H1 (cell line): ENCODE data around the gene RHEB. TPM values are rescaled to one million over a fixed set of nuclear protein-coding genes. Genes with fewer than 3 reads are reported as not detected.

ENCODE experiments used
- CTCF ChIA-PET: fragments of 300-600 bp; sonication (Branson Sonifier 250); formaldehyde crosslinking; loops from one replicate; lab custom pipeline; 2021; ENCODE audit not compliant: partially characterized antibody; lab: Charles Lee
- POLR2A ChIA-PET: fragments of 300-600 bp; sonication (Branson Sonifier 250); formaldehyde crosslinking; loops from one replicate; lab custom pipeline; 2021; ENCODE audit warnings: inconsistent platforms; ENCODE audit not compliant: partially characterized antibody; lab: Charles Lee
- DNase-seq, 2 experiments: peaks; one replicate each; pipeline versions ENCODE4 v3.0.0 to v3.0.0-alpha.2; 2010 to 2022; ENCODE audit warnings: low spot score in 2 of 2, low read depth in 1 of 2, mixed read lengths in 1 of 2
- FAIRE-seq: peaks from 2 replicates; lab custom pipeline; 2011; peaks lifted over from hg19 to GRCh38; lab: Jason Lieb, UNC
- H2AFZ ChIP-seq: 2 replicates; pipeline ENCODE4 v1.8.1; 2012; ENCODE audit warnings: low read length, inconsistent platforms
- H2AK5ac ChIP-seq: 2 replicates; pipeline ENCODE4 v1.6.1; 2013; ENCODE audit warnings: low read depth, low read length
- H2BK120ac ChIP-seq: replicated peaks from 2 replicates; pipeline ENCODE3; 2013; ENCODE audit warnings: low read depth, low read length, inconsistent platforms
- H2BK12ac ChIP-seq: 2 replicates; pipeline ENCODE4 v1.6.1; 2013; ENCODE audit warnings: low read depth, low read length
- H2BK15ac ChIP-seq: 2 replicates; pipeline ENCODE4 v1.6.1; 2013; ENCODE audit warnings: low read length
- H2BK20ac ChIP-seq: 2 replicates; pipeline ENCODE4 v1.6.1; 2013; ENCODE audit warnings: low read length
- H2BK5ac ChIP-seq: 2 replicates; pipeline ENCODE4 v1.6.1; 2013; ENCODE audit warnings: low read depth, low read length
- H3K14ac ChIP-seq: 2 replicates; pipeline ENCODE4 v1.6.1; 2013; ENCODE audit warnings: inconsistent platforms; ENCODE audit not compliant: insufficient read length
- H3K18ac ChIP-seq: 2 replicates; pipeline ENCODE4 v1.6.1; 2013; ENCODE audit warnings: low read length; ENCODE audit errors: extremely low read depth
- H3K23ac ChIP-seq: 2 replicates; pipeline ENCODE4 v1.6.1; 2013; ENCODE audit warnings: inconsistent platforms; ENCODE audit not compliant: insufficient read length
- H3K23me2 ChIP-seq: 2 replicates; pipeline ENCODE4 v1.6.1; 2013; ENCODE audit warnings: low read depth, low read length
- H3K27ac ChIP-seq: 2 replicates; pipeline ENCODE4 v1.6.1; 2011; ENCODE audit warnings: low read depth, low read length, inconsistent platforms
- H3K27me3 ChIP-seq, 4 experiments: replicated peaks in 1 of 4; 1 replicate in 1 of 4; 2 replicates in 3 of 4; pipeline versions ENCODE4 v1.6.1 to v1.8.1; 2011 to 2013; ENCODE audit warnings: low read length in 3 of 4, mild to moderate bottlenecking in 3 of 4, inconsistent platforms in 2 of 4, mixed read lengths in 2 of 4, moderate library complexity in 1 of 4; ENCODE audit not compliant: control insufficient read depth in 3 of 4, insufficient read depth in 3 of 4; ENCODE audit errors: extremely low read depth in 1 of 4
- H3K36me3 ChIP-seq, 4 experiments: 2 replicates each; pipeline versions ENCODE4 v1.6.1 to v1.8.1; 2011 to 2013; ENCODE audit warnings: mild to moderate bottlenecking in 4 of 4, low read length in 3 of 4, moderate library complexity in 2 of 4, control low read depth in 1 of 4, inconsistent platforms in 1 of 4; ENCODE audit not compliant: insufficient read depth in 4 of 4, control insufficient read depth in 2 of 4
- H3K4ac ChIP-seq: replicated peaks from 2 replicates; pipeline ENCODE3; 2013; ENCODE audit warnings: low read length, low read depth, mixed read lengths, inconsistent platforms; ENCODE audit not compliant: insufficient read length
- H3K4me1 ChIP-seq, 4 experiments: replicated peaks in 1 of 4; 1 replicate in 1 of 4; 2 replicates in 3 of 4; pipeline versions ENCODE4 v1.6.1 to v1.8.1; 2011 to 2013; ENCODE audit warnings: low read length in 3 of 4, inconsistent platforms in 2 of 4, mixed read lengths in 1 of 4; ENCODE audit not compliant: insufficient read depth in 4 of 4, control insufficient read depth in 3 of 4
- H3K4me2 ChIP-seq, 2 experiments: 2 replicates each; pipeline versions ENCODE4 v1.6.1 to v1.8.1; 2011 to 2013; ENCODE audit warnings: low read depth in 2 of 2, low read length in 2 of 2, control low read depth in 1 of 2, inconsistent platforms in 1 of 2, mild to moderate bottlenecking in 1 of 2; ENCODE audit not compliant: insufficient read depth in 1 of 2
- H3K4me3 ChIP-seq, 4 experiments: fragments of 200-600, 300-600 bp in 1 of 4; sonication (generic), shearing (Covaris generic), sonication (Bioruptor Twin) in 1 of 4; 2 replicates each; pipeline versions ENCODE4 v1.5.1 to v1.8.1; 2011 to 2016; ENCODE audit warnings: low read length in 4 of 4, low read depth in 3 of 4, control low read depth in 2 of 4, inconsistent platforms in 2 of 4, mild to moderate bottlenecking in 2 of 4, mixed read lengths in 1 of 4, moderate library complexity in 1 of 4; ENCODE audit not compliant: insufficient read depth in 2 of 4; ENCODE audit errors: extremely low read depth in 1 of 4
- H3K56ac ChIP-seq: replicated peaks from 2 replicates; pipeline ENCODE3; 2013; ENCODE audit warnings: low read depth, mild to moderate bottlenecking, mixed read lengths, low read length, inconsistent platforms; ENCODE audit not compliant: insufficient read length
- H3K79me1 ChIP-seq: 2 replicates; pipeline ENCODE4 v1.6.1; 2013; ENCODE audit warnings: low read depth, low read length, control low read depth
- H3K79me2 ChIP-seq, 2 experiments: 2 replicates each; pipeline versions ENCODE4 v1.6.1 to v1.8.1; 2012 to 2013; ENCODE audit warnings: low read length in 2 of 2, mild to moderate bottlenecking in 2 of 2, inconsistent platforms in 1 of 2; ENCODE audit not compliant: insufficient read depth in 2 of 2, control insufficient read depth in 1 of 2
- H3K9ac ChIP-seq, 4 experiments: replicated peaks in 1 of 4; 1 replicate in 1 of 4; 2 replicates in 3 of 4; pipeline versions ENCODE4 v1.6.1 to v1.8.1; 2011 to 2013; ENCODE audit warnings: low read depth in 3 of 4, low read length in 3 of 4, control low read depth in 2 of 4, mild to moderate bottlenecking in 2 of 4, moderate library complexity in 2 of 4, inconsistent platforms in 1 of 4; ENCODE audit errors: extremely low read depth in 1 of 4
- H3K9me3 ChIP-seq, 2 experiments: 2 replicates each; pipeline versions ENCODE4 v1.6.1 to v1.8.1; 2012 to 2013; ENCODE audit warnings: mild to moderate bottlenecking in 2 of 2, moderate library complexity in 2 of 2, control low read depth in 1 of 2, inconsistent platforms in 1 of 2, low read depth in 1 of 2, low read length in 1 of 2, mixed read lengths in 1 of 2; ENCODE audit not compliant: insufficient read depth in 2 of 2
- H4K20me1 ChIP-seq, 2 experiments: replicated peaks in 1 of 2; 2 replicates each; pipeline versions ENCODE3 to v1.8.1; 2011 to 2013; ENCODE audit warnings: inconsistent platforms in 2 of 2, low read length in 2 of 2, mild to moderate bottlenecking in 1 of 2; ENCODE audit not compliant: insufficient read depth in 2 of 2, control insufficient read depth in 1 of 2
- H4K5ac ChIP-seq: 2 replicates; pipeline ENCODE4 v1.6.1; 2013; ENCODE audit warnings: low read length, low read depth, mixed read lengths, inconsistent platforms; ENCODE audit not compliant: insufficient read length
- H4K8ac ChIP-seq: 2 replicates; pipeline ENCODE4 v1.8.0; 2013; ENCODE audit warnings: mild to moderate bottlenecking, moderate library complexity, low read length, inconsistent platforms; ENCODE audit not compliant: insufficient read depth; ENCODE audit errors: extremely low read depth
- H4K91ac ChIP-seq: replicated peaks from 2 replicates; pipeline ENCODE3; 2013; ENCODE audit warnings: low read length, mixed read lengths, inconsistent platforms; ENCODE audit not compliant: insufficient read length
- ASH2L ChIP-seq: fragments of 200-600, 300-600 bp; sonication (generic); IDR thresholded peaks from one replicate; pipeline ENCODE4 v1.7.1; 2017; ENCODE audit warnings: low read length
- CHD1 ChIP-seq: IDR thresholded peaks from 2 replicates; pipeline ENCODE4 v1.6.1; 2012; ENCODE audit warnings: low read depth, low read length, improper control_type of control experiment
- EZH2 ChIP-seq: fragments of 200-600 bp; sonication (generic); IDR thresholded peaks from 2 replicates; pipeline ENCODE4 v1.7.1; 2012; ENCODE audit warnings: low read depth, mild to moderate bottlenecking, moderate library complexity, low read length, inconsistent platforms; ENCODE audit not compliant: severe bottlenecking
- GTF2F1 ChIP-seq: IDR thresholded peaks from 2 replicates; pipeline ENCODE4 v1.6.1; 2012; ENCODE audit warnings: low read depth, low read length, improper control_type of control experiment, borderline replicate concordance
- HDAC6 ChIP-seq: IDR thresholded peaks from one replicate; pipeline ENCODE4 v1.7.1; 2012; ENCODE audit warnings: low read depth, mild to moderate bottlenecking, inconsistent platforms, low read length, moderate library complexity
- KDM1A ChIP-seq: fragments of 200-600, 300-600 bp; sonication (generic); IDR thresholded peaks from 2 replicates; pipeline ENCODE4 v1.7.1; 2016; ENCODE audit warnings: mild to moderate bottlenecking, low read length, borderline replicate concordance
- SIRT6 ChIP-seq: IDR thresholded peaks from one replicate; pipeline ENCODE4 v1.7.1; 2012; ENCODE audit warnings: low read length, inconsistent platforms
- SIX5 ChIP-seq: IDR thresholded peaks from 2 replicates; pipeline ENCODE4 v1.6.1; 2011; ENCODE audit warnings: mild to moderate bottlenecking, low read depth, low read length
- TCF12 ChIP-seq: IDR thresholded peaks from 2 replicates; pipeline ENCODE4 v1.6.1; 2011; ENCODE audit warnings: low read depth, mild to moderate bottlenecking, low read length
- WGBS, 2 experiments: shearing (Covaris generic) in 1 of 2; methylation state at CpG; one replicate each; pipeline versions ENCODE4 v1.1.6 to v1.1.7; 2013 to 2015; ENCODE audit warnings: low lambda C conversion rate in 2 of 2, mixed read lengths in 2 of 2, inconsistent platforms in 1 of 2, low coverage in 1 of 2, missing lambda C conversion rate in 1 of 2; ENCODE audit not compliant: insufficient replicate concordance in 2 of 2, insufficient coverage in 1 of 2, insufficient read length in 1 of 2; ENCODE audit errors: extremely low coverage in 1 of 2, missing lambda C conversion rate in 1 of 2; 5-methylcytosine and 5-hydroxymethylcytosine counted together
- polyA plus RNA-seq, 7 experiments: library from polyadenylated mRNA; depleted of rRNA in 3 of 7; stranded (reverse) in 5 of 7; unstranded in 2 of 7; fragments of >200 nt in 5 of 7; fragments of 200-250 nt in 2 of 7; gene quantifications; 1 replicate in 5 of 7; 2 replicates in 1 of 7; 4 replicates in 1 of 7; pipeline versions ENCODE4 v1.2.1 to v1.2.3, GENCODE V29; 2011 to 2013; ENCODE audit warnings: missing spikeins in 2 of 7, mixed read lengths in 2 of 7
- total RNA-seq: library from RNA; stranded (reverse); fragmentation: NEBNext Ultra II Directional; extraction: Animal tissue kit (Norgen Biotek cat#: 25700); gene quantifications from 2 replicates; pipeline ENCODE4 v1.2.1, GENCODE V29; 2021
- TF ChIP-seq, protein P1 (sequence below): IDR thresholded peaks from 2 replicates; pipeline ENCODE4 v1.6.1; 2012; ENCODE audit warnings: inconsistent platforms
- TF ChIP-seq, protein P2 (sequence below): IDR thresholded peaks from 2 replicates; pipeline ENCODE4 v1.6.1; 2011; ENCODE audit warnings: low read length, improper control_type of control experiment

Gene RHEB
- total and polyA plus RNA-seq, 2 of the 8 experiments (the other 6 are each of a cell fraction or from before 2014, with no cell fraction given): 60.8 to 132 TPM

DNA sequence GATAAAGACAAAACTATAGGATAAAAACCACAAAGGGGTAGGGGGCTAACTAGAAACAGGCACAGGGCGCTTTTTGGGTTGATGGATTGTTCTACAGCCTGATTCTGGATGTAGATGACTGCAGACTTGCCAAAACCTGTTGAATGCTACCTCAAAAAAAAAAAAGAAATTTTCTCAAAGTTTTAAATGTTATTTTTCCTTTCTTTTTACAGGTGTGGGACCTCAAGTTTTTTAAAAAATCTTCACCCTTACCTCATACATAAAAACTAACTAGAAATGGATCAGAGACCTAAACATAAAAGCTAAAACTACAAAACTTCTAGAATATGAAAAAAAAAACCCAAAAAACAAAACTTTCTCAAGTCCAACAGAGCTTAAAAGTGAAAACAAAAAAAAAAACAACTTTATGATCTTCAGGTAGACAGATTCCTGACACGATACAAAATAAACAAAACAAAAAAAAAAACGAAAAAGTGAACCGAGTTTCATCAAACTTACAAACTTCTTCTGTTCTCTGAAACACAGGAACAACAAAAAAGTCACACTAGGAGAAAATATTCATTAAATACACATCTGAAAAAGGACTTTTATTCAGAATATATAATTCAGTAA, 14.9 kb downstream of the RHEB start:
- WGBS, 2 experiments: 69% methylated on average over 4 of the region's 4 CpGs; no CpG with 5 or more reads in 1 of the 2 experiments
- H3K4me1 ChIP-seq: peaks cover 7 to 21% (median 14%) of the 10 kb centered on the region in 4 experiments
- no peak overlapping the region for H4K91ac ChIP-seq
- H3K27ac ChIP-seq: no peak overlapping the region
- no peak overlapping the region for H3K56ac ChIP-seq
- H3K9ac ChIP-seq: peak overlapping the region in 1 of 4 experiments; percentile 17; a peak in 1 of 7 replicates
- no peak for FAIRE-seq
- H3K4ac ChIP-seq: no peak overlapping the region
- H2AK5ac ChIP-seq: no peak overlapping the region
- H4K8ac ChIP-seq: no peak overlapping the region
- DNase-seq: no peak
- H3K9me3 ChIP-seq: no peaks in the 10 kb centered on the region
- no peak overlapping the region for H3K4me2 ChIP-seq
- no peak overlapping the region for H2BK120ac ChIP-seq
- H3K14ac ChIP-seq: no peak overlapping the region
- H2BK12ac ChIP-seq: no peak overlapping the region
- no peak overlapping the region for H4K5ac ChIP-seq
- H2BK5ac ChIP-seq: no peak overlapping the region
- H3K79me2 ChIP-seq: peaks cover 32 to 100% of the 10 kb centered on the region in 2 experiments
- no peak overlapping the region for H3K23ac ChIP-seq
- no peaks in the 10 kb centered on the region for H3K23me2 ChIP-seq
- ChIA-PET CTCF (interaction anchor here (0.6 to 1.4 kb wide), 4 partner anchors 11 to 127 kb away, joined by 3 to 4 read pairs (median 3); no protein-coding TSS in a partner anchor), POLR2A (interaction anchor here (7.8 kb wide), 1 partner anchor 14 kb away, joined by 42 read pairs; the partner anchor contains the start of gene RHEB)
- H2AFZ ChIP-seq: no peak overlapping the region
- H4K20me1 ChIP-seq: peaks cover 28 to 37% of the 10 kb centered on the region in 2 experiments
- no peaks in the 10 kb centered on the region for H3K27me3 ChIP-seq
- H3K4me3 ChIP-seq: no peak overlapping the region
- no peak overlapping the region for H2BK15ac ChIP-seq
- H3K18ac ChIP-seq: no peak overlapping the region
- no peak overlapping the region for H2BK20ac ChIP-seq
- H3K79me1 ChIP-seq: peaks cover 10% of the 10 kb centered on the region
- no peaks in the 10 kb centered on the region for H3K36me3 ChIP-seq
- TF ChIP-seq, protein P1, sequence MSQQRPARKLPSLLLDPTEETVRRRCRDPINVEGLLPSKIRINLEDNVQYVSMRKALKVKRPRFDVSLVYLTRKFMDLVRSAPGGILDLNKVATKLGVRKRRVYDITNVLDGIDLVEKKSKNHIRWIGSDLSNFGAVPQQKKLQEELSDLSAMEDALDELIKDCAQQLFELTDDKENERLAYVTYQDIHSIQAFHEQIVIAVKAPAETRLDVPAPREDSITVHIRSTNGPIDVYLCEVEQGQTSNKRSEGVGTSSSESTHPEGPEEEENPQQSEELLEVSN: no peak
- TF ChIP-seq KDM1A (no peak), TCF12 (no peak), GTF2F1 (no peak), EZH2 (no peak), SIRT6 (no peak), CHD1 (no peak), ASH2L (no peak), HDAC6 (no peak), SIX5 (no peak)
- TF ChIP-seq, protein P2, sequence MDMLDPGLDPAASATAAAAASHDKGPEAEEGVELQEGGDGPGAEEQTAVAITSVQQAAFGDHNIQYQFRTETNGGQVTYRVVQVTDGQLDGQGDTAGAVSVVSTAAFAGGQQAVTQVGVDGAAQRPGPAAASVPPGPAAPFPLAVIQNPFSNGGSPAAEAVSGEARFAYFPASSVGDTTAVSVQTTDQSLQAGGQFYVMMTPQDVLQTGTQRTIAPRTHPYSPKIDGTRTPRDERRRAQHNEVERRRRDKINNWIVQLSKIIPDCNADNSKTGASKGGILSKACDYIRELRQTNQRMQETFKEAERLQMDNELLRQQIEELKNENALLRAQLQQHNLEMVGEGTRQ: no peak
